ENCODE measurements around the gene LILRB2.
"Not testable (repeated sequence)": the region's sequence is repeated elsewhere in the genome, so short reads cannot be mapped to it uniquely, and the experiment has no call there.

LILRB2 gene

DNA sequence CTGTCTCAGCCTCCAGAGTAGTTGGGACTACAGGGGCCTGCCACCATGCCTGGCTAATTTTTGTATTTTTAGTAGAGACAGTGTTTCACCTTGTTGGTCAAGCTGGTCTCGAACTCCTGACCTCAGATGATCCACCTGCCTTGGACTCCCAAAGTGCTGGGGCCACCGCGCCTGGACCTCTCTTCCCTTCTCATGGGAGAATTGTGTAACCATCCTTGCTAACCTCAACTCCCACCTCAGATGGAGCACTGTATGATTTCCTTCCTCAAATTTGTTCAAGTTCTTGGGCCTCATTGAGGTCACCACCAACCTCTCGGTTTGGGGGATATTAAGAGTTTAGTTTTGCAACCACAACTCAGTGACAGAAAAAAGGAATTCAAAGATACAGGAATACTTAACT is 21.3 kb upstream of the LILRB2 start:
- no peak for DNase-seq

DNA sequence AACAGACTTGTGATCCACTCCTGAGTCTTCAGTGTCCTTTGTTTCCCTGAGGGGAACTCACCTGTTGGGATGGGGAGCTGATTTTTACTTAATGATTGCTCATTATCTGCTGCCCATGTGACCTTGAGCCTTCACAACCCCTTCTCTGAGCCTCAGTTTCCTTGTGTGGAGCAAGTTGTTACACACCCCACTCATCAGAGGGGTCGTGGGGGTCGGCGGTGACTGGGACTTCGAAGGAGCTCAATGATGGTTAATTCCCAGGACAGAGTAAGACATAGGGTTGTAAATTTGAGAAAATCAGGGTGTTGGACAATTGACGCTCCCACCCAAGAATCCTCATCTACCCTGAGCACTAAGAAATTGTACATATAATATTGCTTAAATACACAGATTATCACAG is 18.6 kb upstream of the LILRB2 start:
- DNase-seq, result no peak

DNA sequence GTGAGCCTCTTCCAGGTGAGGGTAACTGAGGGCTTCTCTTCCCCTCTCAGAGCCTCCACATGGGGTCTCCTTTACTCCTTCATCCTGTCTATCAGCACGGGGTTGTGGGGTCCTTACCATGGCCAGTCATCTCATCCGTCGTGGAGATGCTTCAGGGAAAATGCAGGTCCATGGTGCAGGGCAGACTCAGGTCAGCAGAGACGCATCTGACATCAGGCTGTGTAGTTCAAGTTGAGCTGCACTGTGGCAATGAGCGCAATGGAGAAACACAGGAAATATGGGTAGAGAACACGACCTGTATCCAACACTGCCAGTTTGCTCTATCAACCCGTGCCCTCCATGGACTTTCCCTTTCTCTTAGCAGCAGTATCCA is 18.2 kb upstream of the LILRB2 start:
- DNase-seq, result no peak

DNA sequence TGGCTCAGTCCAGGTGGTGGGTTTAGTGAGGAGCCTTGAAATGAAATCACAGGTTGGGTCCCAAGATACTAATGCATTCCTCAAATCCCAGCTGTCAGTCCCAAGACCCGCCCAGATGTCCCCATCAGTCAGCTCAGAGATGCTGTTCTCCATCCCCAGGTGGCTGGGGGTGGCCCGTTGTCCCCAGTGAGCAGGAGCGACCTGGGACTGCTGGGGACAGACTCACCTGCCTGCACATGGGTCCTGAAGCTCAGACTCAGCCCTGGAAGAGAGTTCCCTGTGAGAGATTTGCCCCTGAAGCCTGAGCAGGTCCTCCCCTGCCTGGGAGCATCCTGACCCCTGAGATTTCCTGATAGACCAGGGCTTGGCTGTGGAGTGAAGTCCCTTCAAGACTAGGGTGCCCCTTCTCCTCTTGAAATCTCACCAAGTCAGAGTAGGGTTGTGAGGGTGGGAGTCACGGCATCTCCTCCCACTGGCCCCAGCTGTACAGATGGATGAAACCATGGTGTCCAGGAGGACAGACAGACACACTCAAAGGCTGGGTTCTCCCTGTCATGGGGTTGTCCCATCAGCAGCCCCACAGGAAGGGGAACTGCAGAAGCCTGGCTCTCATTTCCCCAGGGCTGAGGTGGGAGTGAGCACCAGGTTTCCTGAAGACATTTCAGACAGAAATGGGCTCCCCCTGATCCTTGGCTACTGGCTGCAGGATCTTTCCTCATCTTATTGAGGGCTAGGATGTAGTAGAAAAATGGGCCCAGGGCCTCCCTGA is 17.6 kb upstream of the LILRB2 start:
- DNase-seq, result no peak

DNA sequence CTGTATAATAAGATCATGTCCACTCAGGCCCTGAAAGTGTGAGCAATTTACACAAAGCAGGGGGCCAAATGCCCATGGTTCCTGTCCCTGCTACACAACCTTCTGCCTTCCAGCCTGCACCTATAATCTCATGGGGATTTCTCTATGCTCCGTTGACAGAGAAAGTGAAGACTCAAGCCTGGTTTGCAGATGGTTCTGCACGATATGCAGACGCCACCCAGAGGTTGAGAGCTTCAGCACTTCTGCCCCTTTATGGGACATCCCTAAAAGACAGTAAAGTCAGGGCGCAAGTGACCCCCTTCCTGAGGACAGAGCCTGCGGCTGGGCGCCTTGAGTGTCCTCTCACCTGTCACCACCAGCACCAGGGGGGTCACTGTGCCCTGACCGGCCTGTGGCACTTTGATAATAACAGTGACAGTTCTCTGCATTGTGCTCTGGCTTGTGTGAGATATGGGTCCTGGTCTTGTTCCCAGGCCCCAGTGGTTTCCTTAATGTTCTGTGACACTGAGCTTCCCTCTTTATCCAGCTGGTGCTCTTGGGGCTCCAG is 16.9 kb upstream of the LILRB2 start:
- no peak for DNase-seq

DNA sequence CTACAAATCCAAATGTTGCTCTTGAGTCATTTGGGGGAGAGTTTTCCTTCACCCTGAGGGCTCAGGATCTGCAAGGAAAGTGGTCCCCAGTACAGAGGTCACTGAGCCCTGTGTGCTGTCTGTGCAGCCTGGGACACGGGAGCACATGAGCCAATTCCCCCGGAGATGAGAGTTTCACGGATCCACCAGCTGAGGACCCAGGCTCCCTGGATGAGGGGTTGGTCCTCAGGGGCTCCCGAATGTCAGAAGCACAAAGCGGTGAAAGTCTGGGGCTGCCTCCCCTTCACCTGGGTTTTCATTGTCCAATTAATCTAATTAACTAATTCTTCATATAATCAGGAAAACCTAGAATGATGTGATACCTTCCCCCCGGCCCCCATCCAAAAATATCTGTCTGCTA is 13.6 kb upstream of the LILRB2 start:
- no peak for DNase-seq

DNA sequence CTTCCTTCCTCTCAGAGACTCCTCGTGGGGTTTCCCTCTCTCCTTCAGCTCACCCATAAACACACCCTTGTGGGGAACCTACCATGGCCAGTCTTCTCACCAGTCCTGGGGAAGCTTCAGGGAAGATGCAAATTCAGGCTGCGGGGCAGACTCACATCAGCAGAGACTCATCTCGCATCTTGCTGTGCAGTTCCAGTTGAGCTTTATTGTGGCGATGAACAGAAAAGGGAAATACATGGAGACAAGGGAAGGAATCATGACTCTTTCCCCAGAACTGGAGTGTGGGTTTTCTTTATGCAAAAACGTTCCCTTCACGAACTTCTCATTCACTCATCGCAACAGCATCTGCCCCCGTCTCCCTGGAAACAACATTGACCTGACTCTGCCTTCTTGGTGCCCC is 8.2 kb upstream of the LILRB2 start:
- not testable (repeated sequence) for DNase-seq

DNA sequence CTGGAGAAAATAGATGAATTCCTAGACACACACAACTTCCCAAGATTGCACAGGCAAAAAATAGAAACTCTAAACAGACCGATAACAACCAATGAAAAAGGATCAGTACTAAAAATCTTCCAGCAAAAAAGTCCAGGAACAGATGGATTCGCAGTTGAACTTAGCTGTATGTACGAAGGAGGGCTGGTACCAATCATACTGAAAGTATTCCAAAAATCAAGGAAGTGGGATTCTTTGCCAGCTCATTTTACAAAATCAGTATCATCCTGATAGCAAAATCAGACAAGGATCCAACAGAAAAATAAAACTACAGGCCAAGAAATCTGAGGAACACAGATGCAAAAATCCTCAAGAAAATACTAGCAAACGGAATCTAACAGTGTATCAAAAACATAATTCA is 6.5 kb upstream of the LILRB2 start:
- no peak for DNase-seq

DNA sequence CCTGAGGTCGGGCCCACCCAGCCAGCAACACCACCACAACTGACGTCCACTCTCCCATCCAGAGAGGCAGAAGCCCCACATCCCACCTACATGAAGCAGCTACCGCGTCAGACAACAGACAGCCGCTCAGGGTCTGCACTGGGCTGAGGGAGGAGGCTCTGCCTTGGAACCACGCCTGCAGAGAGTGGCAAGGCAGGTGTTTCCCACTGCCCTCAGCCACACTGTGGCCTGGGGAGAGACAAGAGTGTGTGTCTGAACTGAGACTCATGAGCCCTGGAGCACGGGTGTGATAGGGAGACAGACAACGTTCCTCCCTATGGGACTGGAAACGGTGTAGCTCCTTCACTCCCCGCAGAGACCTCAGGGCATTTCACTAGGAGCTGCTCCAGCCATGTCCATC is 5.4 kb upstream of the LILRB2 start:
- not testable (repeated sequence) for DNase-seq

DNA sequence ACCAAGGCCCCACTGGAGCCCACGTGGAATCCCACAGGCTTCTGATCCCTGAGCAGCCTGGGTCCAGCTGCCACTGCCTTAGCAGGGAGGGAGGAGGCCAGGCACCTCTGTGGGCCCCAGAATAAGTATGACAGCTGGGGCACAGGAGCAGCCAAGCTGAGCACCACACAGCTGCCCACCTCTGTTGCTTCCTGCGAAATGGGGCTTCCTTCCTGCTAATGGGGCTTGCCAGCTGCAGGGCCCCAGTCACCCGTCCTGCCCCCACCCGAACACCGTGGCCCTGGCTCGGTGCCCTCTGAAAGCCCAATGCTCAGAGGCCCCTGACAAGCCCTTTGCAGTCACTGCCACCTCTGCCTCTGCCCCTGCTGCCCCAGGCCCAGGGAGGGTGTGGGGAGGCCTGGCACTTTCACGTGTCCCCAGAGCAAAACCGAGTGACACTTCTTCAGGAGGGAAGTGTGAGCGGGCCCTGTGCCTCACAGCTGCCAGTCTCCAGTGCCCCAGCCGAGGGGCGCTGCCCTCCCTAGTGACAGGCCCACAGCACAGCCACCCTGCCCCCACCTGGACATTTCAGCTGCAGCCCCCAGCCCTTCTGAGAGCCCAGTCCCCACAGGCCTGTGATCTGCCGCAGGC is 4.6 kb upstream of the LILRB2 start:
- DNase-seq, result not testable (repeated sequence)

DNA sequence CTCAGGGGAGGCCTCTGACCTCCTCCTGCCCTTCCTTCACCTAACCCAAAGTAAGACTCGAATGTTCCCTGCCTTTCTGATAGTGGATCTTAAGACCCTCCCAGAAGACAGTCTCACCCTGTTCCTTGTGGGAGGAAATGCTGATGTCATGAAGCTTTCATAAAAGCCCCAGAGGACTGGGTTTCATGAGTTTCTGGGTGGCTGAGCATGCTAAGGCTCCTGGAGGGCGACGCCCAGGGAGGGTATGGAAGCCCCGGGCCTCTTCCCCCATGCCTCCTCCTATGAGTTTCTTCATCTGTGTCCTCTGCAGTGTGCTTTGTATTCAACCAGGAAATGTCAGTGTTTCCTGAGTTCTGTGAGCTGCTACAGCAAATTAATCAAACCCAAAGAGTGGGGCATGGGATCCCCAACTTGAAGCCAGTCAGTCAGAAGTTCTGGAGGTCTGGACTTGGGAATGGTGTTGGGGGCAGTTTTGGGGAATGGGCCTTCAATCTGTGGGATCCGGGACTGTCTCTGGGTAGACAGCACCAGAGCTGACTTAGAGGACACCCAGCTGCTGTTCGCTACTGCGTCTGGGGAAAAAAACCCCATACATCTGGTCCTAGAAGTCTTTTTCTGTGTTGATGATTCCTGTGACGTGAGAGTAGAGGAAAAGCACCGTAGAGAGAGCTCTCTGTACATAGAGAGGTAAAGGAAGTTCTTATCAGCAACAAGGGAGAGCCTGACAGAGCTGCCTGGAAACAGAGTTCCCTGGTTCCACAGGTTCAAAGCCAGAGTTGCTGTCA is 2.0 kb upstream of the LILRB2 start:
- no peak for DNase-seq

DNA sequence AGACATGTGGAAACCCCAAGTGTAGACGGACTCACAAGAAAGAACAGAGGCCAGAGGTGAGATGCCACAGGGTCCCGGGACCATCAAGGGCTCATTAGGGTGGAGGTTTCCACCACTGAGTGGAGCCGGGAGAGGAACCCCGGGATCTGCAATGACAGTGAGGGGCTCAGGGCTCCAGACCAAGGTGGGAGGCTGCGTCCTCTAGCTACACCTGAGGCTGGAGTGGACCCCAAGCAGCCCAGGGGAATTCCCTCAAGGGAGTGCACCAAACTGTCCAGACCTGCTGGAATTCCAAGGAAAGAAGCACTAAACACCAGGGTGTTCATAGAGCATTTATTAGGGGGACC is 792 bp upstream of the LILRB2 start:
- not testable (repeated sequence) for DNase-seq

DNA sequence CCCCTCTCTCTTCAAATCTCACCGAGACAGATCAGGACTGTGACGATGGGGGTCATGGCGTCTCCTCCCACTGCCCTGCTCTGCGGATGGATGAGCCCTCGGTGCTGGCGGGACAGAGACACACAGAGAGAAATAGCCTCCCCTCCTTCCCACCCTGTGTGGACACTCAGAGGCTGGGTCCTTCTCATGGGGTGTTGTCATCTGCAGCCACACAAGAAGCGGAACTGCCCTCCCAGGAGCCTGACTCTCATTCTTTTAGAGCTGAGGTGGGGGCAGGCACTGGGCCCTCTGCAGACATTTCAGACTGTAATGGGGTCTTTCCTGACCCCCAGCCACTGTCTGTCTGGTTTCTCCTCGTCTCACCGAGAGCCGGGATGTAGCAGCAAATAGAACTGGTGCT is 469 bp downstream of the LILRB2 start:
- not testable (repeated sequence) for DNase-seq

DNA sequence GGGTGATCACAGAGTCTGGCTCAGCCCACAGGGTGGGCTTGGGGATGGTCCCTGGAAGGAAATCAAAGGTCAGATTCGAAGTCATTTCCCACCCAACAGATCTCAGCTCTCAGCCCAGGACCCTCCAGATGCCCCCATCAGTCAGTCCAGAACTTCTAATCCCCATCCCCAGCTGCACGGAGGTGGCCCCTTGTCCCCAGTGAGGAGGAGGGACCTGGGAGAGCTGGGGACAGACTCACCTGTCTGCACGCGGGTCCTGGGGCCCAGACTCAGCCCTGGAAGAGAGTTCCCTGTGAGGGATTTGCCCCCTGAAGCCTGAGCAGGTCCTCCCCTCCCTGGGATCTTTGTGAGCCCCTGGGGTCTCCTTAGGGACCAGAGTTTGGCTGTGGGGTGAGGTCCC is 885 bp downstream of the LILRB2 start:
- DNase-seq, result not testable (repeated sequence)

DNA sequence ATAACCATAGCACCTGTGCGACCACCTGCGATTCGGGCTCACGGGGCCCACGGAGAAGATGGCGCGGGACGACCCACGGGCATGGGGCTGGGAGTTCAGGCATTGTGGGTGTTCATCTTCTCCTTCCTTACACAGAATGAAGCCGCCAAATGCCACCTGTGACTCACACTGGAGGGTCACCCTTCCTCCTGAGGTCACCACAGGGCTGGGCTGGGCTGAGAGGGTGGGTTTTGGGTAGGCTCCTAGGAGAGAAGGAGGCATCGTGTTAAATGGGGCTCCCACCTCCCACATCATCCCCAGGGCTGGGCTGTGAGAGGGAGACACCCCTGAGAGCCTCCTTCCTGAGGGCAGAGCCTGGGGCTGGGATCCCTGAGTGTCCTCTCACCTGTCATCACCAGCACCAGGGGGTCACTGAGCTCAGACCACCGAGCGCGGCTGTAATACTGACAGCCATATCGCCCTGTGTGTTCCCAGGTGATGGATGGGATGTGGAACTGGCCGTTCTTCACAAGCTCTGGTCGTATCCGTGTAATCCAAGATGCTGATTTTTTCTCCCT is 1.4 kb downstream of the LILRB2 start:
- DNase-seq, result no peak

DNA sequence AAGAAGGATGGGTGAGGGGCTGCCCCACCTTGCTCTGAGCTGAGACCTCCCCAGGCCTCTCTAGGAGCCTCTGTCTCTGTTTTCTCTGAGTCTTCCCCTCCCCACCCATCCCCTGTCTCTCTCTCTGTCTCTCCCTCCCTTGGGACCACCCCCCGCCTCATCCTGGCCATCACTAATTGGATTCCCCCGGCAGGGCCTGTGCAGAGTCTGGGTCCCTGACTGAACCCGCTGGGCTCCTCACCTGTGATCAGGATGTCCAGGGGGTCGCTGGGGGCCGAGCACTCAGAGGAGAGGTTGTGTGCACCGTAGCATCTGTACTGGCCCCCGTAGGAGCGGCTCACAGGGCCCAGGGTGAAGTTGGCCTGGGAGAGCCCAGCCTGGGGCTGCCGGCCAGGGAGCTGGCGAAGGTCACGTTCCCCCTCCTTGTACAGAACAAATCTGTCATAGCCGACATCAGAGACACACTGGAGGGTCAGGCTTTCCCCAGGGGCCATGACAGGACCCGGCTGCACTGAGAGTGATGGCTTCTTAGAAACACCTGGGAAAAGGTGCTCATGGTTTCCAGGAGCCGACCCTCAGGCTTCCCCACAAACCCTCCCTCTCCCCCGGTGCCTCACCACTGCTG is 2.2 kb downstream of the LILRB2 start:
- not testable (repeated sequence) for DNase-seq

DNA sequence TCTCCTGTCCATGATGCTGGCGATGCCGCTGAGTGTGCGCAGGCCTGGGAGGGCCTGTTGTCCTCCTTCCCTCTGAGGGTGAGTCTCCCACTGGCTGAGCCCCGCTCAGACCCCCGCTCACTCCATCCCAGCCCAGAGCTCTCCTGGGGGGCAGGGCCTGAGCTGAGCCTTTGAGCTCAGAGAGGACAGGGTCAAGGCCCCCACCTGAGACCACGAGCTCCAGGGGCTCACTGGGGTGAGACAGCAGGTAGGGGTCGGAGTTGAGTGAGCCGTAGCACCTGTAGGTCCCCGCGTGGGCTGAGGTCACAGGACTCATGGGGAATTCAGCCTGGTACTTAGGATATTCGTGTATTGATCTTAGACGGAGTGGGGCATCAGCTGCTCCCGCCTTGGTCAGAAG is 2.9 kb downstream of the LILRB2 start:
- DNase-seq, result not testable (repeated sequence)

DNA sequence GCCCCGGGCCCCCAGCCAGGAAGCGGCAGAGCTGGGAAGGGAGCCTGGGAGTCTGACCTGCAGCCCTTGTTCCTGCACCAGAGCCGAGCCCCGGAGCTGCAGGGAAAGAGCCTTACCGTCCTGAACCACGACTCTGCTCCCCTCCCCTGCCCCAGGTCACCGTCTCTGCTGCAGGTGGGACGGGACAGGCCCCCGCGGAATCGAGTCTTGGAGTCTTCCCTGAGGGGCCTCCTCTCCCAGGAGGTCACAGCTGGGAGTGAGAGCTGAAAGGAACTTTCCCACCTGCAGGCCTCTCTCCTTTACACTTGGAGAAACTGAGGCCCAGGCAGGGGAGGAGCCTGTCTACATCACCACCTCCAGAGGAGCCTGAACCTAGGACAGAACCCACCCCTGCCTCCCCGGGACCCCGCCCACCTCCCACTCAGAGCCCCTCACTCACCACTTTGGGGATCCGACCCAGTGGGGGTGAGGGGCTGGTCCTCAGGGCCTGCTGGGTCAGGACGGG is 3.7 kb downstream of the LILRB2 start:
- not testable (repeated sequence) for DNase-seq

DNA sequence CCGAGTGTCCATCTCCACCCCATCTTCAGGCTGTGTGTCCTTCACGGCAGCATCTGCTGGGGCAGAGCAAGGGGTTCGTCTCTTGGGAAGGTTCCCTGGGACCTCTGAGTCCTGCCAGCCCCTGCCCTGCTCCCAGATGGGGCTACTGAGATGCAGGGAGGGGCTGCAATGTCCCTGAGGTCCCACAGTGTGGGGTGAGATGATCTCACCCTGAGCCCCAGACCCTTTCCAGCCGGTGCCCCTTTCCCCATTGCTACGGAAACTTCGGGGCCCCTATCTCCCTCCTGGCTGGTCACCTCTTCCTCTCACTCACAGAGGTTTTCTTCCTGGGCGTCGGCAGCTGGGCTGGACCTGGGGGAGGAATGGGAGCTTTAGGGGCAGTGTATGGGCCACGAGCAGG is 5.0 kb downstream of the LILRB2 start:
- no peak for DNase-seq

DNA sequence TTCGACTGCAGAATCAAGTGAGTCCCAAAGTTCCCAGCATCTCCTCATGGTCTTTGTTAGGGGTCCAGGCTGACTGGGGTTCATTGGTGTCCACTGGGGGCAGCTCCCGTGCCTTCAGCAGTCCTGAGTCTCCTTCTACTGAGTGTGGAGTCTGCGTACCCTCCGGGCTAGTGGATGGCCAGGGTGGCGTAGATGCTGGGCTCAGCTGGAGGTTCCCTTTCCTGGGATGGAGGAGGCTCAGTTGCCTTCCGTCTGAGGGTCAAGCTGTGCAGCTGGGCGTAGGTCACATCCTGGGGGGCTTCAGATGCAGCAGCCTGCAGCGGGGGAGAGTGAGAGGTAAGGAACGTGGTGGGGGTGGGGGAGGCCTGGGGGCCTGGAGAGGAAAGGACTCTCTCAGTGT is 6.4 kb downstream of the LILRB2 start:
- not testable (repeated sequence) for DNase-seq

DNA sequence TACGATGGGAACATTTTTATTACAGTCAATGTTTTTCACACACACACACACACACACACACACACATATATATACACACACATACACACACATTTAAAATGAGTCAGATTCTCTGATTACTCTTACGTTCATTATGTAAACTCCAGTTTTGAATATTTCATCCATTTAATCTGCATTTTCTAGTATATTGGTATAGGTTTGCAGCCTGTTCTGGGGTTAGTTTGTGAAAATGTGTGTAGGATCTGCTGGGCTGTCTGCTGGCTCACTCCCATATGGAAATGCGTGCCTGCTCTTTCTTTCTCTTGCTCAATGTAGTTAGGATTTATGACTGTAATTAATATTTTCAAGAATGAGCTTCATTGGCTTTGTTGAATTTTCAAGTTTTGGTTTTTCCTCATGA is 7.1 kb downstream of the LILRB2 start:
- no peak for DNase-seq

DNA sequence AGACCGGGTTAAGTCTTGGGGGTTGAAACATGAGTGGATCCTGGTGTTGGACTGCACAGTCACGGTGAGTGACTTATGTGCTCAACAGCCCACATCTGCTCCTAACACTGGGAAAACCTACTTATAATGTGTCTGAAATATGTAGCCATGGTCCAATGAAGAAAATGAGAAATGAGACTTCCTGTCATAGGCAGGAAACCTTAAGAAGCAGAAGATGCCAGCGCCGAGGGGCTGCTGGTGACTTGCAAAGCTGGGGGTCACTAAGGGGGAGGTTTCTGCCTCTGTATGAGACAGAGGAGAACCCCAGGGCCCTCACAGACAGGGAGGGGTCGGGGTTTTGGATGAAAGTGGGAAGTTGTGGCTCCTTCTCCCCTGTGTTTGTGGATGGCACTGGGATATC is 8.7 kb downstream of the LILRB2 start:
- DNase-seq, result not testable (repeated sequence)

DNA sequence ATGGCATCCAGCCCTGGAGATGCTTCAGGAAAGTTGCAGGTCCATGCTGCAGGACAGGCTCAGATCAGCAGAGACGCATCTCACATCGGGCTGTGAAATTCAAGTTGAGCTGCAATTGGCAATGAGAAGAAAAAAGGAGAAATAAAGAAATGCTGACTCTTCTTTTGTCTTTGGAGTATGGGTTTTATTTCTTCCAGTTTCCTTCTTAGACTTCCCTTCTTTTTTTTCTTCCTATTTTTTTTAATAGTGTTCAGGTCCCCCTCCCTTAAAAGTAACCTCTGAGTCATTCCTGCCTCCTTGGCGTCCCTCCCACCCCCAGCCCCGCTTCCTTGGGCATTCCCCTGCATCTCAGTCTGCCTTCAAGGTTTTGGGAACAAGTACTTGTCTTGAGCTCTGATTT is 9.3 kb downstream of the LILRB2 start:
- DNase-seq, result not testable (repeated sequence)

Data from stimulated activated CD4-positive, alpha-beta T cell treated with anti-CD3 and anti-CD28 coated beads, Interleukin-2, amount 100 ng/mL, for 48 hours (primary cell).